Loucy (cell line): ENCODE data around the gene CRELD1.

Experiments used
- CTCF ChIP-seq: fragments of 200-600 bp; sonication (generic); conservative IDR thresholded peaks from 2 replicates; pipeline ENCODE4 v1.5.1; 2014; ENCODE audit warnings: mild to moderate bottlenecking, antibody characterized with exemption, low read length
- EZH2phosphoT487 ChIP-seq: fragments of 200-600 bp; IDR thresholded peaks from 2 replicates; pipeline ENCODE4 v1.6.1; 2018; ENCODE audit warnings: antibody characterized with exemption, mild to moderate bottlenecking, moderate library complexity, borderline replicate concordance

- TF ChIP-seq CTCF: no peak
- TF ChIP-seq EZH2phosphoT487: no peak
Observed at GRCh38 chr3:9980251-9980650, 46.6 kb downstream of the CRELD1 start.
